Hepatic stellate cell (primary cell): ENCODE data around the gene LZTS2.

Experiments
- DNase-seq: peaks from one replicate; pipeline ENCODE4 v3.0.0; 2011; ENCODE audit warnings: low spot score

LZTS2 gene

GRCh38 chr10:100998991-100999741 is 442 bp upstream of the LZTS2 start:
- DNase-seq = peak; percentile 88

DNA sequence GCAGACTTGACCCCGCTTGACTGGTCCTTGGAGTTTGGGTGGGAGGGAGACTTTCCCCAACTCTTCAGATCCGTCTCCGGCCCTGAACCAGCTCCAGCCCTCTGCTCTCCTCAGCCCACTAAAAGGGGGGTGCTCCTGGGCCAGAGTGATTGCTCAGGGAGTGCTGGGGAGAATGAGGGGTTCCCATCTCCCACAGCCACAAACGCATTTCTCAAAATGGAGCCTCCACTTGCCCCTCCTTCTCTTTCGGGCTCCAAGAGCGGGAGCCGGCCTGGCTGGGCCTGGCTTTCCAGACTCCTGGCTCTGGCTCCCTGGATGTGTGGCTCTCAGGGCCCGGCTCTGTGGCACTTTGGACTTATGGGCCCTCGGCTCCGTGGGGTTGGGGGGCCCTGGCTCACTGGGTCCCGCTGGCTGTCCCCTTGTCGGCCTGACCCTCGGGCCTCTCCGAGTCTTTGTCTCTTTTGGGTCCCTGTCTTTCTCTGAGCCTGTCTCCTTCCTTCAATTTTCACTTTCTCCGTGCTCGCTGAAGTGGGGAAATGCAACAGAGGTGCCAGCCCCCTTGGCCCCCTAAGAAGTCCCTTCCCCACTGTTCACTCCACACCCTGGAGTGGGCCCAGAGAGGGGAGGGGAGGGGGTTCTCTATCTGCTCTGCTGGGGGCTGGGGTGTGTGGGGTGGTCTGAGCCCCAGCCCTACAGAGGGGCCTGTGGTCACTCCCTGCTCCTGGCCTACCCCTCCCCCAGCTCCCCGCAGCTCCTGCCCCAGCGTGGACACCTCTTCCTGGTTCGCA is 713 bp downstream of the LZTS2 start:
- peak; percentile 59 for DNase-seq

- peak; percentile 96 for DNase-seq
Observed at GRCh38 chr10:101000915-101001658, 1.5 kb downstream of the LZTS2 start.

- DNase-seq = no peak
Observed at GRCh38 chr10:101001659-101002035, 2.0 kb downstream of the LZTS2 start.

DNA sequence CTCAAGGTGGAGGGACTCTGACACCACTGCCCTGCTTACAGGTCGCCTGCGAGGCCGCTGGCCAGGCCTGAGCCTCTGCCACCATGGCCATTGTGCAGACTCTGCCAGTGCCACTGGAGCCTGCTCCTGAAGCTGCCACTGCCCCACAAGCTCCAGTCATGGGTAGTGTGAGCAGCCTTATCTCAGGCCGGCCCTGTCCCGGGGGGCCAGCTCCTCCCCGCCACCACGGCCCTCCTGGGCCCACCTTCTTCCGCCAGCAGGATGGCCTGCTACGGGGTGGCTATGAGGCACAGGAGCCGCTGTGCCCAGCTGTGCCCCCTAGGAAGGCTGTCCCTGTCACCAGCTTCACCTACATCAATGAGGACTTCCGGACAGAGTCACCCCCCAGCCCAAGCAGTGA is 2.8 kb downstream of the LZTS2 start:
- DNase-seq = no peak

- DNase-seq = no peak
Observed at GRCh38 chr10:101003639-101004206, 4.1 kb downstream of the LZTS2 start.

DNA sequence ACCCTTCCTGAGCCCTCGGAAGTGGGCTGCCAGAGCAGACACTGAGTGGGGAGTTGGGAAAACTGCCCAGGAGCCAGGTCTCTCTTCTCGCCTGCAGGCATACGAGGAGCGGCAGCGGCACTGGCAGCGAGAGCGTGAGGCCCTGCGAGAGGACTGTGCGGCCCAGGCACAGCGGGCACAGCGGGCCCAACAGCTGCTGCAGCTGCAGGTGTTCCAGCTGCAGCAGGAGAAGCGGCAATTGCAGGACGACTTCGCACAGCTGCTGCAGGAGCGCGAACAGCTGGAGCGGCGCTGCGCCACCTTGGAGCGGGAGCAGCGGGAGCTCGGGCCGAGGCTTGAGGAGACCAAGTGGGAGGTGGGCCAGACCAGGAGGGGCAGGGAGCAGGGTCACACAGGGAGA is 5.8 kb downstream of the LZTS2 start:
- DNase-seq = no peak

DNA sequence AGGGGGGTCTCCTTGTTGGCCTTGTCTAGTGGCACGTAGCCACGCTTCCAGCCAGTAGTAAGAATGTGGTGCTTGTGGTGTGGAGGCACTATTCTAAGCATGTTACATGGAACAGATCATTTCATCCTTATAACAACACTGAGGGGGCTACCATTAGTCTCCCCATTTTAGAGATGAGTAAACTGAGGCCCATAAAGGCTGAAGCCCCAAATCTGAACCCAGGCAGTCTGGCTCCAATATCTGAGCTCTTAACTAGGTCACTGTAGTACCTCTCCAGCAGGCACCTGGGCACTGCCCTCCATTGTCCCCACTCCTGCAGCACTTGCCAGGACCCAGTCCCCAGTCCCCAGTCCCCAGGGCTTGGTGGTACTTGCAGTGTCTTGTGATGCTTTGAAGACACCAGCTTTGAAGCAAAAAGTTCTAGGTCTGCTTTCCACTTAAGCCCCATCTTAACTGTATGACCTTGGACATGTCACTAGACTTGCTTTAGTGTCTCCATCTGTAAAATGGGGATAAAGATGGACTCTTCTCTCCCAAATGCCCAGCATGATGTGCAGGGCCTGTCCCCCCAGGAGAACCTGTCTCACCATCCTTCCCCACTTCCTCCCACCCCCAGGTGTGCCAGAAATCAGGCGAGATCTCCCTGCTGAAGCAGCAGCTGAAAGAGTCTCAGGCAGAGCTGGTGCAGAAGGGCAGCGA is 6.4 kb downstream of the LZTS2 start:
- no peak for DNase-seq

- no peak for DNase-seq
Observed at GRCh38 chr10:101006593-101007098, 7.0 kb downstream of the LZTS2 start.

GRCh38 chr10:101007099-101007711 is 7.6 kb downstream of the LZTS2 start:
- DNase-seq = no peak

GRCh38 chr10:101007915-101008822 is 8.6 kb downstream of the LZTS2 start:
- no peak for DNase-seq

DNA sequence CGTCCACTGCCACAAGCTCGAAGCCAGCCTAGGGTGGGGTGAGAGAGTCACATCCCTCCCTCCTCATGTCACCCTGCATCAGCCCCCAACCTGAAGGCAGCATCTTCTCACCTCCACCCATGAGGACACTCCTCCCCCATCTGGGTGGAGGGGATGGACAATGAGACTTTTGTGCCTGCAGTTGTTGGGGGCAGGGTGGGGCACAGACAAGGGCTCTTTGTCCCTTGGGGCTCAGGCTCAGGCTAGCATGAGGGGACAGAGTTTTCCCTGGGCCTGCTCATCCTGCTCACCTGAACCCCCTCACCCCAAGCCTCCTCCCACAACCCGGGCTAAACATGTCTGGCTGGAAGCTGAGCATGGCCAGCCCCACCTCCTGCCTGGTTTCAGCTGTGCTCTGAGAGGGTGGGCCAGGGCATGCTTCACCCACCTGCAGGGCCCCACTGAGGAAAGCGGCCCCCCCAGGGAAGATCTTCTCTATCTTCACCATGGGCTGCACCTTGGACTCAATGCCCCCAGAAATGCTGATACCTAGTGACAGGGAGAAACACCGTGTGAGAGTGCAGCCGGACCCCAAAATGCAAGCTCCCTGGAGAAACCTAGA is 9.3 kb downstream of the LZTS2 start:
- DNase-seq = no peak

DNA sequence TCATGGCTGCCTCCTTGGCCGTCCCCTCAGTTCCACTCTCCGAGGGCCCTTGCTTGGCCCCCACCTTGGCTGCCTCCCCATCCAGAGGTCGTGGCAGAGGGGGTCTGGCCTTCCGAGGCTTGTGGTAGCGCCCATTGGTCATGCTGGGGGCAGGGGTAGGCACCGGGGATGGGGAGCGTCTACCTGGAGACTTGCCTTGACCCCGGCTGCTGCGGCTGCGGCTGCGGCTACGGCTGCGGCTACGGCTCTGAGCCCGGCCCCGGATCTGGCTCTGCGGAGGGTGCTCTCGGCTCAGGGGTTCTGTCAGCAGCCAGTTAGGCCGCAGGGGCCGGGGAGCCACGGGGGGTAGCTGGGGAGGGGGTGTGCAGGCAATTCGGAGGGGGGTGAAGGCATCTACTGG is 10.7 kb downstream of the LZTS2 start:
- DNase-seq = no peak

- no peak for DNase-seq
Observed at GRCh38 chr10:101011517-101012423, 12.2 kb downstream of the LZTS2 start.

DNA sequence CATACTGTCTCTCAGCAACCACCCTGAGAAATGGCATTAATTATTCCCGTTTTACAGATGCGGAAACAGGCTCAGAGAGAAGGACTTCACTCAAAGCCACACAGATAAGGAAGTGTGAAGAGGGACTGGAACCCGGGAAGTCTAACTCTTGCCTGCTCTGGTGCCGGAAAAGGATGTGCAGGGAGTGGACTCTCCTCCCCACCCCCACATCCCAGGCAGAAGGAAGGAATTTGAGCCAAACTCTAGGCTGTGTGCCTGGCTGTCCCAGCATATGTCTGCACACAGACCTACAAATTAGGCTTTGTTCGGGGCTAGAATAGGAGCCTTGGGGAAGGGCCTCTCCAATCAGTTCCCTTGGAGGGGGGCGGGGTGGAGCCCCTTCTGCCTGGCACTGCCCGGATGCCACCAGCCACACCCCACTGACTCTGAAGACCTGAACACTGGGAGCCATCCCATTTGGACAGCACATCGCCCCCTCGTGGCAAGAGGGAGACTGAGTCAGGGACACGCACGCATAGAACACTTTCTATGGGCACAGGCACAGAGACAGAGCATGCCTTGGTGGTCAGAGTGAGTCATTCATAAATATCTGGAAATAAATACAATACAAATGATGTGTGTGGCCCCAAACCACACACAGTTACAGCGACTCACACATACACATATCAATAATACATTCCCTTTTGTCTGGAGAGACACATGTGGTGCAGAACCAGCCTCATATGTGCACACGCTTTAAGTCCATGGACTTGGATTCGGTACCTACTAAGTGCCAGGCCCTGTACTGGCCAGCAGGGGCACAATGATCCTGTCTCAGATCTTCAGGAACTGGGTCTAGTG is 13.1 kb downstream of the LZTS2 start:
- peak; percentile 95 for DNase-seq

DNA sequence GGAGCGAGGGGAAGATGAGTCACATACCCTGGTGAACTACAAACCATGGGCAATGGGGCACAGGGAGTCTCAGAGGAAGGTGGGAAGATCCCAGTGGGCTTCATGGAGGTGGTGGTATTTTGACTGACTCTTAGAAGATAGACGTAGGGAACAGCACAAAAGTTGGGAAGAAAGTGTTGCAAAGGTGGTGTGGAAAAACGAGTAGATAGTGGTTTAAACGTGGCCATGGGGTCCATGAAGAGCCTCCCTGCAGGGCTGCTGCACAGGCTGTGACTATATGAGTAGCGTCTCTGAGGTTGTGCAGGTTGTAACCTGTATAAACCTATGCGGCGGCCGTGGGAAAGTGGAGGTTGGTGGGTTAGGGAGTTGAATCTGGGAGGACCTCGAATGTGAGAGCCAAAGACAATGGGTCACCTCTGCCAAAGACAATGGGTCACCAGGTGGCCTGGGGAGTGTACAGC is 13.8 kb downstream of the LZTS2 start:
- no peak for DNase-seq

DNA sequence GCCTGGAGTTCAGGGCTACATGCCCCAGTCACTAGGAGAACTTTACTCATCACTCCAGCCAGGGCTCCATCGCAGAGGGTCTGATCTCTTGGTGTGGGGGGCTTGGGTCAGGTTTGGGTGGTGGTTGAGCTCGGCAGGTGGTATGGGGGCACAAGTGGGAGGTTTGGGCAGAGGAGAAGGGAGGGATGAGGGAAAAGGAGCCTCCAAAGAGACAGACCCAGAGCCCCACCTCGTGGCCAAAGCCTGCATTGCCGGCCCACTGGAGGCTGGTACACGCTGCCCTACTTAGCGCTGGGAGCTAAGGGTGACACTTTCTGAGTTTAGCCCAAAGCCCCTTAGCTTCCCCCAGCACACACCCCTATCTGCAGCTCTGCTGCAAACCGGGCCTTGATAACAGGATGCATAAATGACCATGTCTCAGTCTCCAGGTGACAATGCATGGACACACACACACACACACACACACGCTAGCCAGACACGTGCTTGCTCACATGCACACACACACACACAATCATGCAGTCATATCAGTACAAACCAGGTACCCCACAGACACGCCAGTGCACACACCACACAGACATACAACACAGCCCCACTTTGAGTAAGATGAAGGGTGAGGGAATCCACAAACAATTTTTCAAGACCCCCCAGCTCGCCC is 14.7 kb downstream of the LZTS2 start:
- DNase-seq = peak; percentile 77
